ENCODE results near the gene TMEM150A. TPM values are rescaled to one million over a fixed set of nuclear protein-coding genes. Genes with fewer than 3 reads are reported as not detected.
"Not testable (repeated sequence)": the region's sequence is repeated elsewhere in the genome, so short reads cannot be mapped to it uniquely, and the experiment has no call there.

TMEM150A gene
- total and polyA plus RNA-seq, 2 donors (not counting 3 experiments of a cell fraction or from before 2014, with no cell fraction given), result 17.7 to 35.7 TPM

DNA sequence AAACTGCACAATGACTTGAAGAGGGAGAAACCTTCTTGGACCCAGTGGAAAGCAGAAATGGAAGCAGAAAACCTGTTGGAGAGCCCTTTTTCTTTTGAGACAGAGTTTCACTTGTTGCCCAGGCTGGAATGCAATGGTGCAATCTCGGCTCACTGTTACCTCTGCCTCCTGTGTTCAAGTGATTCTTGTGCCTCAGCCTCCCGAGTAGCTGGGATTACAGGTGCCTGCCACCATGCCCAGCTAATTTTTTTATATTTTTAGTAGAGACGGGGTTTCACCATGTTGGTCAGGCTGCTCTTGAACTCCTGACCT lies 1.6 kb upstream of the TMEM150A start:
- BruUV-seq (replicated peaks); H3K9me3 ChIP-seq (replicated peaks; ENCODE audit: control insufficient read depth, insufficient read depth, low read length); H3K9ac ChIP-seq (replicated peaks; ENCODE audit: extremely low read depth, insufficient read depth, low read length); H3K79me2 ChIP-seq (ENCODE audit: control insufficient read depth, insufficient read depth, low read length); dilution Hi-C loops (cut with MboI; ENCODE audit: extremely low pct_ligation_motif_present, low sequenced_read_pairs); H3K4me3 ChIP-seq (replicated peaks in 1 of 3; ENCODE audit: insufficient read depth in 1 of 3, low read depth in 1 of 3, low read length in 3 of 3); POLR2A ChIA-PET; H2AFZ ChIP-seq (ENCODE audit: low read depth, low read length); FAIRE-seq; H4K20me1 ChIP-seq (replicated peaks; ENCODE audit: control insufficient read depth, extremely low read depth, insufficient read depth, low read length); H3K4me2 ChIP-seq (ENCODE audit: insufficient read depth, low read length); H3K27me3 ChIP-seq (ENCODE audit: control insufficient read depth in 2 of 2, insufficient read depth in 2 of 2, low read length in 2 of 2); H3K27ac ChIP-seq (ENCODE audit: insufficient read depth, low read depth, low read length); DNase-seq (ENCODE audit: low read depth, low spot score); H3K9me1 ChIP-seq (replicated peaks; ENCODE audit: control insufficient read depth, extremely low read depth, insufficient read depth, low read length): not testable (repeated sequence)
- Histone ChIP-seq H3K36me3 (ENCODE audit: control insufficient read depth in 2 of 2, extremely low read depth in 1 of 2, insufficient read depth in 2 of 2, low read length in 2 of 2) (peaks cover 0 to 18% of the 10 kb centered on the region in 2 experiments), H3K4me1 (ENCODE audit: control insufficient read depth, extremely low read depth, insufficient read depth, low read length) (peaks cover 30% of the 10 kb centered on the region)
- TF ChIP-seq POLR2A (IDR thresholded peaks at IDR 0.05; ENCODE audit: low read depth, low read length), result peak; percentile 14
- CTCF ChIA-PET, result interaction anchor here (0.6 to 2.8 kb wide), 4 partner anchors 14 to 100 kb away, joined by 3 to 17 read pairs (median 4); no protein-coding TSS in a partner anchor
- intact Hi-C loops (cut with micrococcal nuclease), result loop anchor here (5.0 kb wide), 1 partner anchor 182 kb away; no protein-coding TSS in a partner anchor

DNA sequence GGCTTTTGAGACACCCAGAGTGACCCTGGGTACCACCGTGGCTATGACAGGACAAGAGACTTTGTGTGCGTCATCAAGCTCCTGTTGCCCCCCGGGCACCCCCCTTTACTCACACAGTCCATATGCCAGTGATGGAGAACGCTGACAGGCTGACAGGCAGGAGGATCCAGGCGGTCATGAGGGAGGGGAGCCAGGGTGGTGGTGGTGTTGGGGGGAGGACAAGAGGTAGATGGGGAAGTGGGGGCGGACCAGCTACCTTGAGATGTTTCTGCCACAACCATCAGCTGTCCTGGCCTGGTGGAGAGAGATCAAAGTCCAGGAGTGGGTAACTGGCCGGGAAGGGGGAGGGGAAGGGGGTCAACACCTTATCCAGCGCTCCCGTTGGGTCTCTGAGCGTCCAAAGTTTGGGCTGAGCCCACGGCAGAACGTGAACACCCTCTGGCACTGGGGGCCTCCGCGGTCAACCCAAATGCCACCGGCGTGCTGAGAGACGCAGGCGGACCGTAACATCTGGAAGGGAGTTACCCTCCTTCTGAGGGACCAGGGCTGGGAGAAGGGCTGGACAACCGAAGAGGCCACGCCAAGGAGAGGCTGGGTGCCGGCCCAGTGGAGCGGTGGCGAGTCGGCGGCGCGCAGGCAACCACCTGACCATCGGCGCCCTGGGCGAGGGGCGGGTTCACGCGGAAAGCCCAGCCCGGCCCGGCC lies 575 bp downstream of the TMEM150A start:
- dilution Hi-C loops (cut with MboI; ENCODE audit: extremely low pct_ligation_motif_present, low sequenced_read_pairs) (no loop called here), intact Hi-C loops (cut with micrococcal nuclease) (loop anchor here (1.0 to 5.0 kb wide), 4 partner anchors 17 to 180 kb away; partner anchors contain the start of gene GGCX)
- Histone ChIP-seq H3K4me2 (ENCODE audit: insufficient read depth, low read length) (peak overlapping the region; percentile 87), H3K9ac (replicated peaks; ENCODE audit: extremely low read depth, insufficient read depth, low read length) (peak overlapping the region; percentile 66), H3K9me1 (replicated peaks; ENCODE audit: control insufficient read depth, extremely low read depth, insufficient read depth, low read length) (no peaks in the 10 kb centered on the region), H3K27me3 (ENCODE audit: control insufficient read depth in 2 of 2, insufficient read depth in 2 of 2, low read length in 2 of 2) (no peaks in the 10 kb centered on the region), H4K20me1 (replicated peaks; ENCODE audit: control insufficient read depth, extremely low read depth, insufficient read depth, low read length) (no peaks in the 10 kb centered on the region), H2AFZ (ENCODE audit: low read depth, low read length) (peak overlapping the region; percentile 76), H3K9me3 (replicated peaks; ENCODE audit: control insufficient read depth, insufficient read depth, low read length) (no peaks in the 10 kb centered on the region), H3K27ac (ENCODE audit: insufficient read depth, low read depth, low read length) (no peak overlapping the region), H3K79me2 (ENCODE audit: control insufficient read depth, insufficient read depth, low read length) (peaks cover 6% of the 10 kb centered on the region), H3K4me1 (ENCODE audit: control insufficient read depth, extremely low read depth, insufficient read depth, low read length) (peaks cover 24% of the 10 kb centered on the region), H3K4me3 (replicated peaks in 1 of 3; ENCODE audit: insufficient read depth in 1 of 3, low read depth in 1 of 3, low read length in 3 of 3) (peak overlapping the region; percentile 64 to 98 (median 65)), H3K36me3 (ENCODE audit: control insufficient read depth in 2 of 2, extremely low read depth in 1 of 2, insufficient read depth in 2 of 2, low read length in 2 of 2) (peaks cover 0 to 27% of the 10 kb centered on the region in 2 experiments)
- BruUV-seq (replicated peaks), result no TSS peak
- FAIRE-seq, result peak; percentile 49
- no peak for TF ChIP-seq JUN (IDR thresholded peaks at IDR 0.05; ENCODE audit: borderline replicate concordance, insufficient read depth, insufficient read length, low read depth)
- no peak for TF ChIP-seq CTCF (IDR thresholded peaks at IDR 0.05; ENCODE audit: extremely low read depth in 1 of 2, insufficient read depth in 1 of 2, low read depth in 1 of 2, low read length in 2 of 2)
- no peak for TF ChIP-seq POLR2A (IDR thresholded peaks at IDR 0.05; ENCODE audit: low read depth, low read length)
- TF ChIP-seq POLR2AphosphoS5 (IDR thresholded peaks at IDR 0.05; ENCODE audit: insufficient read depth, low read depth, low read length), result no peak
- no peak for TF ChIP-seq GATA2 (IDR thresholded peaks at IDR 0.05; ENCODE audit: insufficient read depth, insufficient read length, low read depth, low read length)
- TF ChIP-seq MAX (IDR thresholded peaks at IDR 0.05; ENCODE audit: insufficient read depth, insufficient read length), result no peak
- TF ChIP-seq EZH2 (IDR thresholded peaks at IDR 0.05; ENCODE audit: borderline replicate concordance, low read depth, low read length, severe bottlenecking), result no peak
- no peak for TF ChIP-seq MYC (IDR thresholded peaks at IDR 0.05; ENCODE audit: low read depth, low read length)
- POLR2A ChIA-PET, result interaction anchor here (1.3 kb wide), 1 partner anchor 10 kb away, joined by 6 read pairs; the partner anchor contains the start of gene C2orf68
- CTCF ChIA-PET, result interaction anchor here (0.7 to 1.2 kb wide), 4 partner anchors 9 to 50 kb away, joined by 3 to 4 read pairs (median 4); partner anchors contain the start of gene GGCX
- no peak for DNase-seq (ENCODE audit: low read depth, low spot score)

All from endothelial cell of umbilical vein (primary cell).